Suppressor macrophage (primary cell): ENCODE data around the gene IMMP2L.

Experiments
- DNase-seq, 4 experiments: peaks; one replicate each; pipeline ENCODE4 v3.0.0-alpha.2; 2020 to 2022

Gene IMMP2L

GRCh38 chr7:110905773-110906566, 656.3 kb downstream of the IMMP2L start:
- no peak for DNase-seq

- no peak for DNase-seq
These were observed 663.8 kb downstream of the IMMP2L start for GRCh38 chr7:110898516-110898915.

- no peak for DNase-seq
These were observed 664.8 kb downstream of the IMMP2L start for GRCh38 chr7:110897538-110897937.

GRCh38 chr7:110894111-110894510, 668.2 kb downstream of the IMMP2L start:
- DNase-seq: no peak

- DNase-seq: no peak
These were observed 671.1 kb downstream of the IMMP2L start for GRCh38 chr7:110891197-110891596.

- DNase-seq: no peak
These were observed 672.2 kb downstream of the IMMP2L start for GRCh38 chr7:110890101-110890500.

- no peak for DNase-seq
These were observed 673.0 kb downstream of the IMMP2L start for GRCh38 chr7:110889335-110889734.

GRCh38 chr7:110888641-110889040, 673.7 kb downstream of the IMMP2L start:
- DNase-seq: no peak

- DNase-seq: no peak
These were observed 676.8 kb downstream of the IMMP2L start for GRCh38 chr7:110885474-110885873.

GRCh38 chr7:110881721-110882120, 680.6 kb downstream of the IMMP2L start:
- no peak for DNase-seq

- no peak for DNase-seq
These were observed 681.3 kb downstream of the IMMP2L start for GRCh38 chr7:110880971-110881370.

GRCh38 chr7:110877016-110877415, 685.3 kb downstream of the IMMP2L start:
- no peak for DNase-seq

- no peak for DNase-seq
These were observed 686.9 kb downstream of the IMMP2L start for GRCh38 chr7:110875346-110875745.

GRCh38 chr7:110871856-110872255, 690.4 kb downstream of the IMMP2L start:
- DNase-seq: no peak

- DNase-seq: no peak
These were observed 691.4 kb downstream of the IMMP2L start for GRCh38 chr7:110870926-110871325.

- DNase-seq: no peak
These were observed 693.8 kb downstream of the IMMP2L start for GRCh38 chr7:110868458-110868857.

- no peak for DNase-seq
These were observed 694.5 kb downstream of the IMMP2L start for GRCh38 chr7:110867771-110868170.

- DNase-seq: no peak
These were observed 699.0 kb downstream of the IMMP2L start for GRCh38 chr7:110863258-110863657.

GRCh38 chr7:110861163-110861562, 701.1 kb downstream of the IMMP2L start:
- no peak for DNase-seq

- no peak for DNase-seq
These were observed 705.2 kb downstream of the IMMP2L start for GRCh38 chr7:110857106-110857505.

- DNase-seq: no peak
These were observed 705.6 kb downstream of the IMMP2L start for GRCh38 chr7:110856704-110857103.

GRCh38 chr7:110854651-110855050, 707.6 kb downstream of the IMMP2L start:
- DNase-seq: no peak

- DNase-seq: no peak
These were observed 708.1 kb downstream of the IMMP2L start for GRCh38 chr7:110854166-110854565.

GRCh38 chr7:110853263-110853662, 709.0 kb downstream of the IMMP2L start:
- no peak for DNase-seq
